ENCODE measurements around the gene TRABD.

Gene TRABD

DNA sequence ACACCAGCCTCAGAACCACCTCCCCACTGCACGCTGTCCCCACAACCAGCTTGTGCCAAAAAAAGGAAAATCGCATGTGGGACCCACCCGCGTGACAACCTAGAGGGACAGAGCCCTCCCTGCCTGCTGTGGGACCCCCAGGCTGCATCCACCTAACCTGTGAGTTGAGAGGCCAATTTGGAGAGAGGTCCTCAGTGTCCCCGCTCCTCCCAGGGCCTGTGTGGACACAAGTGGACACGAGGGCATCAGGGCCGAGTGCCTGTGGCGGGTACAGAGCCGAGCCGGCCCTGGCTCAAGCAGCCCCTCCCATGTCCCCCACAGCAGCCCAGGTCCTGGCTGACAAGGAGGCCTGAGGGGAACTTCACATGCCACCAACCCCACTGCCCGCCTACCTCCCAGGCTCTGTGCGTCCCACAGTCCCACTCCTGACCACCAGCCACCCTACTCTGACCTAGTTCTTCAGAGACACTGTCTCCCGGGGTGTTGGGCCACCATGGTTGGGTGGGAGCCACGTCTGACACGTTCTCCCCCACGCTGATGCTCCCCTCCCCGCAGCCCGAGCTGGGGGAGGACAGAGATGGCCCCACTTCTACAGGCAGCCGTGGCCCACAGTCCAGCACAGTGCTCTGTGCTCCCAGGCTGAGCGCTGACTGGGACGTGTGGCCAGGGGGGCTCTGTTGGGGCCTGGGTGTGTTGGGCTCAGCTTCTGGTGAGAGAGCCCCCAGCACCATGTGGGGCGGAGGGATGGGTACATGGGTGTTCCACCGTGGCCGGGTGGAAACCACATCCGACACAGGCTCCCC, 34.3 kb downstream of the TRABD start:
- DNase-seq (ENCODE audit: low spot score): no peak

GRCh38 chr22:50220603-50221409, 35.1 kb downstream of the TRABD start:
- no peak for DNase-seq (ENCODE audit: low spot score)

- DNase-seq (ENCODE audit: low spot score): no peak
These were observed 35.9 kb downstream of the TRABD start for GRCh38 chr22:50221410-50222300.

DNA sequence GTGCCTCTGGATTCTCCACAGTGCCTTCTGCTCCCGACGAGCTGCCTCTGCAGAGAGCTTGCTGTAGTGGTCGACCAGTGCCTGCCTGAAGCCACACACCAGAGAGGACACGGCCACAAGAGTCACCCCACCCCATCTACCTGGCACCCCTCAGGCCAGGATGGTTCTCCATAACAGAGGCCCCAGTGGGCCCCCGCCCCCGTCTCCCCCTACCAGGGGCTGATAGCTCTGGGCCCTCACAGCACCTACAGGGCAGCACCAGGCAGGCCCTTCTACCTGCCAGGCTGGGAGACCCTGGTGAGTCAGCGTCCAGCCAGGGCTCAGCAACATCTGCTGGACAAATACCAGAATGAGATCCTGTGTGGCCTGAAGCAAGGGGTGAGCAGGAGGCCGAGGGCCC, 36.8 kb downstream of the TRABD start:
- DNase-seq (ENCODE audit: low spot score): no peak

GRCh38 chr22:50224071-50224470, 38.4 kb downstream of the TRABD start:
- DNase-seq (ENCODE audit: low spot score): no peak

- no peak for DNase-seq (ENCODE audit: low spot score)
These were observed 39.7 kb downstream of the TRABD start for GRCh38 chr22:50225200-50225969.

DNA sequence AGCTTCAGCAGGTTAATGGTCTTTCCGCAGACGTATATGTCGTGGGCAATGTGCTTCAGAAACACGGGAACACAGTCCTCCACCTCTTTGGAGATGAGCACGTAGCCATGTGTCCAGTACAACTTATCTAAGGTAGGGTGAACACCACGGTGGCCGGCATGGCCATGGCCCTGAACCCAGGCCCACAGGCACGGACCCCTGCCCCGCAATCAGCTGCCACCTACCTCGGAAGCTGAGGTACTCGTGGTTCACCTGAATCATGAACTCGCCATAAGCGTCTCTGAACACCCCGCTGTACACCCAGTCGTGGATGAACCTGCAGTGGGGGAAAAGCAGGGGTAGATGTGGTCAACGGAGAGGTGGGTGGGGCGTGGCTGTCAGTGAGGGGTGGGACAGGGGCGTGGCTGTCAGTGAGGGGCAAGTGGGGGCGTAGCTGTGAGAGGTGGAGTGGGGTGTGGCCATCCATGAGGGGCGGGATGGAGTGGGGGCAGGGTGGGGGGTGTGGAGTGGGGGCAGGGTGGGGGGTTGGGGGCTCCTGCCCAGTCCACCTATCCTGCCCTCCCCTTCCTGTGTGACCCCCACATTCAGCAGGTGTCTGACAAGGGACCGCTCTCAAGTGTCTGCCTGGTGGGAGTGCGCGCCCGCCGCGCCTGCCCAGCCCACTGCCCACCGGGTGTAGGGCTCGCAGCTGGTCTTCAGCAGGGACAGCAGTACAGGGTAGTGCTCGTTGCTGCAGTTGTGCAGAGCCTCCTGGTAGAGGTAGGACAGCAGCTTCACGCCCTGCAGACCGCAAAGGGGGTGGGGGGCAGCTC, 40.6 kb downstream of the TRABD start:
- no peak for DNase-seq (ENCODE audit: low spot score)

DNA sequence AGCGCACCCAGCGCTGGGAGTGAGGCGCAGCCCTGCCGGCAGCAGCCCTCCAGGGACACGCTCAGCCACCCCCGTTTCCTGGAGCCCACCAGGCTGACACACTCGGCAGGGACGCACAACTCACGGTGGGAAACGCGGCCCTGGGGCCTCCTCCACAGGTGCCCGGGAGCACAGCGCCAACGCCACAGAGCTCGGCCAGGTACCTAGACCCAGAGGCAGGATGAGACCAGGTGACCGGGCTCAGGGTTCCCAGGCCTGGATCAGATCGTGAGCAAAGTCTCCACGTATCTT, 41.1 kb downstream of the TRABD start:
- DNase-seq (ENCODE audit: low spot score): no peak

DNA sequence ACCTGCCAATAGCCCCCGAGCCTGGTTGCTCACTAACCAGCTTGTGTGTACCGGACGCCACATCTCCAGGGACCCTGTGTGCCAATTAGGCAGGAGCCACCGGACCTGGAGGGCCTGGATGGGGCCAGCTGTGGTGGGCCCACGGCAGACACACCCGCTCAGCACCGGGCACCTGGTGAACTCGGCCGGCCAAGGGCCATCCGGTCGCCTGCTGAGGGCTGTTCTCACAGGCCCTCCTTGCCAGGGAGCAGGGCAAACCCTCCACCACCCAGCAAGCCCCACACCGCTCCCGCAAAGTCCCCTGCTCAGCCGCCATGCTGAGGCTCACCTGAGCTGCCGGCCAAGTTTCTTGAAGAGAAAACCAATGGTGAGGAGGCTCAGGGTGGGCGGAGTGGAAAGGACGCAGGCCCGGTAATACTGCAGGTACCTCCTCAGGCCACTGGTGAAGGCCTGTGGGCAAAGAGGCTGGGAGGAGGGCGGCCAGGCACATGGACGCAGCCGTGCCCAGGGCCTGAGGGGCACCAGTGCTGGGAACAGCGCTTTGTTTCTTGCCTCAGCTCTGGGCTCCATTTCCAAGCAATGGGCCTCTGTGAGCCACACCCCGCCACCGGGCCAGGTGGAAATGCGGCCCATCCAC, 42.0 kb downstream of the TRABD start:
- no peak for DNase-seq (ENCODE audit: low spot score)

GRCh38 chr22:50228366-50228765, 42.7 kb downstream of the TRABD start:
- no peak for DNase-seq (ENCODE audit: low spot score)

GRCh38 chr22:50229370-50229769, 43.7 kb downstream of the TRABD start:
- no peak for DNase-seq (ENCODE audit: low spot score)

DNA sequence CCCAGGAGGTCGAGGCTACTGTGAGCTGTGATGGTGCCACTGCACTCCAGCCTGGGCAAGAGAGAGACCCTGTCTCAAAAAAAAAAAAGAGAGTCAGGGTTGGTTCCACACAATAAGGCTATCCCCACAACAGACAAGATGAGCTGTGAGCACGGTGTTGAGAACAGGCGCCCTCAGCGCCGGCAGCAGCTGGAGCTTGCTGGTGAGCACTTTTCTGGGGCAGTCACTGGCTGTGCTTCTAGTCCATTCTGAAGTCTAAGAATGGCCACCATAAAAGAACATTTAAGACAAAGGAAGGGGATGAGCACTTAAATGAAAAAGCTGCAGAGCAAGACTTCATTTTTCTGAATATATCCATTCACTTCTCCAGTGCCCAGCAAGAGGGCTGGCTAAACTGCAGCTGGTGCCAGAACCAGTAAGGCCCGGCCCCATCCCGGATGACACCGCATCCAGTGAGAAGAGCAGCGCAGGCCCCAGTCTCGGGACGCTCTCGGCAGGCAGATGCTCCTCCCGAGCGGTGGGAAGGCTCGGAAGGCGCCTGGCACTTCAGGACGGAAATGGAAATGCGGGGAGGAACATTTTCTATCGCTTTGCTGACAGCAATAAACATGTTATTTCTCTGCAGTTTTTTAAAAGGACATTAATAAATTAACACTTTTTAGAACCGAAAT, 46.9 kb downstream of the TRABD start:
- DNase-seq (ENCODE audit: low spot score): no peak

- no peak for DNase-seq (ENCODE audit: low spot score)
These were observed 47.5 kb downstream of the TRABD start for GRCh38 chr22:50233223-50233622.

GRCh38 chr22:50236731-50237409, 51.2 kb downstream of the TRABD start:
- no peak for DNase-seq (ENCODE audit: low spot score)

DNA sequence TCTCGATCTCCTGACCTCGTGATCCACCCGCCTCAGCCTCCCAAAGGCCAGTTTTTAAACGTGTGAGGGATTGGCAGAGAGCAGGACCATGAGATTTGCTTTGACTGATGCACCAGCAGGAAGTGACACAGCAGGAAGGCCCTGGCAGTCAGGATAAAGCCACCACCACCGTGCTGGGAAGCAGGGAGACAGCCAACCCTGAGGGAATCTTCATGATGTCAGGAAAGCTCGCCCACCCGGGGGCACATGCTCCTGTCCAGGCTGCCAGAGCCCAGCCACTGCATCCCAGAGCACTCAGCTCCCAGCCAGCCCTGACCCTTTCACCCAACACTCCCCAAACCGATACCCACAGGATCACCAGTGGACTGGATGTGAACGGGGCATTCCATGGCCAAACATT, 53.0 kb downstream of the TRABD start:
- no peak for DNase-seq (ENCODE audit: low spot score)

DNA sequence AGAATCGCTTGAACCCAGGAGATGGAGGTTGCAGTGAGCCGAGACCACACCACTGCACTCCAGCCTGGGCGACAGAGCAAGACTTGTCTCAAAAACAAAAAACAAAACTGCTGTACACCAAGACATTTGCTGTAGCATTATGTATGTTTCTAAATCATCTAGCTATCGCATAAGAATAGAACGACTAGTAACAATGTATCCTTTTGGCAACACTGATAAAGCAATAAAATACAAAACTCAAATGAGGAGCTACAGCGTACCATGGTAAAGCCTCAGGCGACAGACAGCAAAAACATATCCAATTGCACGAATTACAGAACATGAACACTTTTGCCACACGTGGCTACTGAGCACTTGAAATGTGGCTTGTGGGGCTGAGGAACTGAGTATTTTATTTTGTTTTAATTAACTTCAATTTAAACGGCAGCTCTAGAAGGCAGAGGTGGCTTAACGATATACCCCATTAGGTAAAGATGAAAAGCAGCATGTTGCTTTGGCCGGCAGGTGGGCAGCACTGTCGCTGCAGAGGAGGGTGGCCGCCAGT, 56.8 kb downstream of the TRABD start:
- peak; percentile 36 for DNase-seq (ENCODE audit: low spot score)

DNA sequence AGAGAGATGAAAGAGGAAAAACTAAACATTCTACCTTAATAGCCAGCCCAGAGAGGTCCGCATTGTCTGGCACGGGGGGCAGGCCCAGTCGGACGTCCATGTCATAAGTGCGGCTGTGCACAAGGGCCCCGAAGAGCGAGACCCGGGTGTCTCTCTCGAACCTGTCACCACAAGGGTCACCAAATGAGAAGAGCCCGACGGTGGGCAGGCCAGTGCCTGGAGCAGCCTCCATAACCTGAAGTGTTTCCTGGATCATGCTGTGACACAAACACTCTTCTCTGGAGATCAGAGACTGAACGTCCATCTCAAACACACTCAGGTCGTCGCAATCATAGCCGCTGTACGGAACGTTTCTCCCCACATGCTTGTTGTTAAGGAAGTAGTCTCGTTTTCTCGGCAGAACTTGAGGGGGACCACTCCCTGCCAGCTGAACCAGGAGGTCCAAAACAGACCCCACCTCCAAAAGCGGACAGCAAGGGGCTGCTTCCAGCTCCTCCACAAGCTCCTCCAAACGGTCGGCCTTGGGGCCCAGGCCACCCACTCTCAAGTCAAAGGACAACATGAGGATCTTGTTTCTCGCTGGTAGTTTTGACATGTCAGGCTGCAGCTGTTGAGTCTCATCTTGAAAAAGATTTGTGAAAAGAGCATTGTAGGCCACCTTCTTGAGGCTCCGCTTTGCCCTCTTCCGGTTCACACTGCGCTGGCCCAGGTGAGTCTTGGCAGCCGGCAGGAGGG, 58.1 kb downstream of the TRABD start:
- DNase-seq (ENCODE audit: low spot score): peak; percentile 55

Data from RKO (cell line).